LNCaP clone FGC (cell line): ENCODE measurements around the gene CNRIP1.

Experiments
- DNase-seq: peaks from one replicate; pipeline ENCODE4 v3.0.0-alpha.2; 2011; ENCODE audit warnings: low read depth
- H3K4me3 ChIP-seq: 2 replicates; pipeline ENCODE4 v1.5.1; 2011; ENCODE audit warnings: mild to moderate bottlenecking, low read depth, low read length, control low read depth
- TF ChIP-seq, protein P1 (sequence below): IDR thresholded peaks from 2 replicates; pipeline ENCODE4 v1.5.1; 2012; ENCODE audit warnings: mild to moderate bottlenecking; ENCODE audit not compliant: control insufficient read depth, insufficient read depth; ENCODE audit errors: extremely low read depth

Gene CNRIP1

DNA sequence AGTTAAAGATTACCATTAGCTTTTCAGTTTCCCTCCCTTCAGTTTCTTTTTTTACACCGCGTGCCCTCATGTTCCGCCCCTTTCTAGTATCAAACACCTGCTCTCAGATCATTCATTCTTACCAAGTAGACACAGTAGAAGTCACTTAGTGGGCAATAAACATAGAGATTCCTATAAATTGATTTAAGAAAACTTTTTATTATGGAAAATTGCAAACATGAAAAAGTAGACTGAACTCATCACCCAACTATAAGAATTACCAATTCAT, 21.2 kb upstream of the CNRIP1 start:
- H3K4me3 ChIP-seq: no peak overlapping the region
- TF ChIP-seq, protein P1, sequence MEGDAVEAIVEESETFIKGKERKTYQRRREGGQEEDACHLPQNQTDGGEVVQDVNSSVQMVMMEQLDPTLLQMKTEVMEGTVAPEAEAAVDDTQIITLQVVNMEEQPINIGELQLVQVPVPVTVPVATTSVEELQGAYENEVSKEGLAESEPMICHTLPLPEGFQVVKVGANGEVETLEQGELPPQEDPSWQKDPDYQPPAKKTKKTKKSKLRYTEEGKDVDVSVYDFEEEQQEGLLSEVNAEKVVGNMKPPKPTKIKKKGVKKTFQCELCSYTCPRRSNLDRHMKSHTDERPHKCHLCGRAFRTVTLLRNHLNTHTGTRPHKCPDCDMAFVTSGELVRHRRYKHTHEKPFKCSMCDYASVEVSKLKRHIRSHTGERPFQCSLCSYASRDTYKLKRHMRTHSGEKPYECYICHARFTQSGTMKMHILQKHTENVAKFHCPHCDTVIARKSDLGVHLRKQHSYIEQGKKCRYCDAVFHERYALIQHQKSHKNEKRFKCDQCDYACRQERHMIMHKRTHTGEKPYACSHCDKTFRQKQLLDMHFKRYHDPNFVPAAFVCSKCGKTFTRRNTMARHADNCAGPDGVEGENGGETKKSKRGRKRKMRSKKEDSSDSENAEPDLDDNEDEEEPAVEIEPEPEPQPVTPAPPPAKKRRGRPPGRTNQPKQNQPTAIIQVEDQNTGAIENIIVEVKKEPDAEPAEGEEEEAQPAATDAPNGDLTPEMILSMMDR: no peak
- no peak for DNase-seq

DNA sequence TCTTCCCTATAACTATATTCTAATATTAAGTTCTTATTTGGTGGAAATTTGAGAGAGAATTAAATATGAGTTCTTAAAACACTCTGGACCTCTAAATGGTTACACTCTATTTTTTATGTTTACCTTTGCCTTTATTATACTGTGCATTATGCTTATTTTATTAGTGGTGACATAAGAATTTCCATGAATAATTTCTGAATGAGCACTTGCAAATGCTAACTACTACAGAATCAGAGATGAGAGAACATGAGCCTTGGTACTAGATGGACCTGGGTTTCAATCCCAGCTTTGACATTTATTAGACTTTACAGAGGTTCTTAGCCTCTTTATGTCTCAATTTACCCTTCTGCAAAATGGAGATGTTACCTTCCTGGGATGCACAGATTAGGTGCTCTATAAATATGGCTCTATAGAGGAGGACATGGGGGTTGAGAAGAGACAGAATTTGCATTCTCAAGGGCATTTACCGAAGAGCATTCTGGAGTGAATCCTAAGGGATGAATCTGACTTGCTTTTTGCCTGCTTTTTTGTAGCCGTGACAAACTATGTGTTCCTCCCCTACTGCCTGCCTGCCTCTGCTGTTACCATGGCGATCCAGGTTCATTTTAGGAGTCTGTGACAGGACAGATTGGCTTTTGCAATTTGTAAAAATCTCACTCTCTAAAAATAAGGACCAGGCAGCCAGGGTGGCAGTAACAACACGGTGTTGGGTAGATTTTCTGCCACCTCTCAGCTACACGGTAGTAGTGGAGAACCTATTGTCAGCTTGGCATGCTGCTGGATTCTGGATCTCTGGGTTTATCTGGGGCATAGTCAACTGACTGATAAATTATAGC, 20.7 kb upstream of the CNRIP1 start:
- DNase-seq: no peak
- TF ChIP-seq, protein P1: no peak
- H3K4me3 ChIP-seq: no peak overlapping the region

DNA sequence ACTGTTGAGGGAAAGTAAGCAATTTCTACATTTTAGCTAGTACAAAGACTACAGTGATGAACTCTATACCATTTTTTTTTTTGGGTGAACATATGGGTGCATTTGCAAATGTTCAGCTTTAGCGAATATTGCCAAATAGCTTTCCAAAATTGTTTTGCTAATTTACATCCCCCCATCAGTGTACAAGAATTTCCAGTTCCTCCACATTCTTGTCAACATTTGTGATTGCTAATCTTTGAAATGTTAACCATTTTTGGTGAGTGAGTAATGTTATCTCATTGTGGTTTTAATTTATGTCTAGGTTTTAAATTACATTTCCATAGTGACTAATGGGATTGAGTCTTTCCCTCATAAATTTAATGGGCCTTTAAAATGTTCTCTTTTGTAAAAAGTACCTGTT, 16.4 kb upstream of the CNRIP1 start:
- TF ChIP-seq, protein P1: no peak
- H3K4me3 ChIP-seq: no peak overlapping the region
- no peak for DNase-seq

DNA sequence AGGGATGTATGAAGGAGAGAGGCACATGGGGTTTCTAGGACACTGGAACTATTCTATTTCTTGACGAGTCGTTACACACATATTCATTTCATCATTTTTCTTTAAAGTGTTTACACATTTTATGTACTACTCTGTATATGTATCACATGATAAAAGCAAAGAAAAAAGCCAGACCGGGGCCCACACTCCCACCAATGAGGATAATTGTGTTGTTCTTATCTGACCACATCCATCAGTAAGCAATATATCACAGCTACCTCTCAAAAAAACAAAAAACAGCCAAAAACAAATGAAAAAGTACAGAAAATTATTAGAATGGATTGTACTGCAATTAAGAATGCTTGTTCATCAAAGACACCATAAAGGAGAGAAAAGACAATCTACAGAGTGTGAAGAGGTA, 14.2 kb upstream of the CNRIP1 start:
- TF ChIP-seq, protein P1: no peak
- H3K4me3 ChIP-seq: no peak overlapping the region

DNA sequence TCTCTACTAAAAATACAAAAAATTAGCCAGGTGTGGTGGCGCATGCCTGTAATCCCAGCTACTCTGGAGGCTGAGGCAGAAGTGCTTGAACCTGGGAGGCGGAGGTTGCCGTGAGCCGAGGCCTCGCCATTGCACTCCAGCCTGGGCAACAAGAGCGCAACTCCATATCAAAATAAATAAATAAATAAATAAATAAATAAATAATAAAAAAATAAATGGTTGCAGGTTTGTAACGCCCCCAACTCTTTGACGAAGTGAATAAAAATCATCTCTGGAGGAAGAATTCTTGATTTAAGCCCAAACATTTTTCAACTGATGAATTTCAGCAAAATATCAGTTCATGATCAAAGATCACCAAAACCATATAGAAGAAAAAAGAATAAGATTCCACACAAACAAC, 13.3 kb upstream of the CNRIP1 start:
- no peak for DNase-seq
- no peak overlapping the region for H3K4me3 ChIP-seq
- TF ChIP-seq, protein P1: no peak

More for the DNA sequence above, 14.2 kb upstream of the CNRIP1 start:
- DNase-seq: no peak

DNA sequence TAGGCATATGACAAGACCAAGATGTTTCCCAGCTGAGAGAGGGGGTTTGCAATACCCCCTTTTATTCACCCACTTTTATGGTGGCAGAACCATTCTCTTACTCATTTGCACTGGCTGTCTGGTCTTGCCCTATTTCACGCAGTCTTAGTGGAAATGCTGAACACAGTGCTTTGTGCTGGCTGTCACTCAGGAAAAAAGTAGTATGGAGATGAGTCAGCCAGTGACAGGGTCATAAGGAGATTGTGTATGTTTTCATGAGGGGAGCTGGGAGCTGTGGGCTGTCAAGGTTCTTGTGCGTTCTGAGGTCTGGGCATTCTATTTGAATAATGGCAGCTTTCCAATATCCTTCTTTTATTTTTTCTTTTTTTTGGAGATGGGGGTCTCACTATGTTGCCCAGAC, 10.9 kb upstream of the CNRIP1 start:
- DNase-seq: no peak
- H3K4me3 ChIP-seq: no peak overlapping the region
- TF ChIP-seq, protein P1: no peak

DNA sequence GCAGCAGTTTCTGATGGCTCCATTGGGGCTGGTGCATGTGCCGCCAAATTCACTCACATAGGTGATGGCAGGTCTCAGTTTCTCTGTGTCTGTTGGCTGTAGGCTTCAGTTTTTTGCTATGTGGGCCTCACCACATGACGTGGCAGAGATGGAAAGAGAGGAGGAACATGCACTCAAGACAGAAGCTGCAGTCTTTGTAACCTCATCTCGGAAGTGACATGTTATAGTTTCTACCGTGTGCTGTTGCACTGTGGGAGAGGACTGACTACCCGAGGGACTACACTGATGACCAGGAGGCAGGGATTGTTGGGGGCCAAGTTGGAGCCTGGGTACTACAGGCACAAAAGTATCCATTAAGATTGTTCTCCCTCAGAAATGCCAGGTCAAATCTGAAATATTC, 9.2 kb upstream of the CNRIP1 start:
- TF ChIP-seq, protein P1: no peak
- no peak overlapping the region for H3K4me3 ChIP-seq
- no peak for DNase-seq
